PFSK-1 (cell line): Measurements from ENCODE around the gene APOO.

ENCODE experiments used
- FOXP2 ChIP-seq: optimal IDR thresholded peaks from 2 replicates; pipeline ENCODE3; 2011; ENCODE audit warnings: borderline replicate concordance, control low read depth, inconsistent platforms; ENCODE audit not compliant: insufficient read depth; ENCODE audit errors: extremely low read length, extremely low read depth
- POLR2AphosphoS5 ChIP-seq: IDR thresholded peaks from 2 replicates; pipeline ENCODE4 v1.6.1; 2012; ENCODE audit warnings: low read depth, mild to moderate bottlenecking, control low read depth, low read length, moderate library complexity
- REST ChIP-seq, 2 experiments: IDR thresholded peaks; 2 replicates each; pipeline versions ENCODE4 v1.6.1 to v1.8.0; 2011 to 2012; ENCODE audit warnings: low read depth in 2 of 2, low read length in 2 of 2, control low read depth in 1 of 2, inconsistent platforms in 1 of 2, mild to moderate bottlenecking in 1 of 2, moderate library complexity in 1 of 2; ENCODE audit not compliant: insufficient read depth in 1 of 2
- SIN3A ChIP-seq: IDR thresholded peaks from 2 replicates; pipeline ENCODE4 v1.6.1; 2012; ENCODE audit warnings: mild to moderate bottlenecking, low read length, moderate library complexity, borderline replicate concordance; ENCODE audit not compliant: insufficient read depth
- TAF1 ChIP-seq: IDR thresholded peaks from 2 replicates; pipeline ENCODE4 v1.6.1; 2012; ENCODE audit warnings: low read length, control low read depth, borderline replicate concordance; ENCODE audit not compliant: insufficient read depth

APOO gene

GRCh38 chrX:23828881-23829280 is 78.9 kb downstream of the APOO start:
- TF ChIP-seq REST (IDR thresholded peaks at IDR 0.05; ENCODE audit: insufficient read depth in 1 of 2, low read depth in 2 of 2, low read length in 2 of 2) (no peak), SIN3A (no peak), FOXP2 (no peak), TAF1 (no peak)

- TF ChIP-seq POLR2AphosphoS5 (no peak), REST (IDR thresholded peaks at IDR 0.05; ENCODE audit: insufficient read depth in 1 of 2, low read depth in 2 of 2, low read length in 2 of 2) (no peak), FOXP2 (no peak), SIN3A (no peak), TAF1 (no peak)
Observed at GRCh38 chrX:23826653-23827052, 81.1 kb downstream of the APOO start.

- TF ChIP-seq TAF1 (no peak), FOXP2 (no peak), SIN3A (no peak), REST (IDR thresholded peaks at IDR 0.05; ENCODE audit: insufficient read depth in 1 of 2, low read depth in 2 of 2, low read length in 2 of 2) (no peak), POLR2AphosphoS5 (no peak)
Observed at GRCh38 chrX:23826216-23826615, 81.5 kb downstream of the APOO start.

GRCh38 chrX:23825675-23826074 is 82.1 kb downstream of the APOO start:
- no peak for TF ChIP-seq POLR2AphosphoS5
- no peak for TF ChIP-seq FOXP2
- TF ChIP-seq SIN3A, result no peak
- no peak for TF ChIP-seq REST (IDR thresholded peaks at IDR 0.05; ENCODE audit: insufficient read depth in 1 of 2, low read depth in 2 of 2, low read length in 2 of 2)
- TF ChIP-seq TAF1, result no peak

- TF ChIP-seq TAF1 (no peak), REST (IDR thresholded peaks at IDR 0.05; ENCODE audit: insufficient read depth in 1 of 2, low read depth in 2 of 2, low read length in 2 of 2) (no peak)
Observed at GRCh38 chrX:23822841-23823240, 84.9 kb downstream of the APOO start.
